H1 (cell line): ENCODE measurements around the gene SLC26A11. TPM values are rescaled to one million over a fixed set of nuclear protein-coding genes. Genes with fewer than 3 reads are reported as not detected.
A peak's percentile ranks its signal among the peaks of the same experiment; 100 is the strongest.

Experiments used
- GABPA ChIP-seq: IDR thresholded peaks from 2 replicates; pipeline ENCODE4 v1.6.1; 2011; ENCODE audit warnings: mild to moderate bottlenecking, low read length, moderate library complexity, borderline replicate concordance; ENCODE audit not compliant: insufficient read depth
- NANOG ChIP-seq: IDR thresholded peaks from 2 replicates; pipeline ENCODE4 v1.6.1; 2011; ENCODE audit warnings: low read length, low read depth, mild to moderate bottlenecking, inconsistent platforms; ENCODE audit not compliant: insufficient read depth, poor library complexity, severe bottlenecking
- POU5F1 ChIP-seq: IDR thresholded peaks from 2 replicates; pipeline ENCODE4 v1.6.1; 2011; ENCODE audit warnings: low read depth, mild to moderate bottlenecking, low read length, moderate library complexity
- TAF7 ChIP-seq: optimal IDR thresholded peaks from 2 replicates; pipeline ENCODE3; 2011; ENCODE audit warnings: low read depth, mild to moderate bottlenecking, inconsistent platforms, low read length, moderate library complexity, borderline replicate concordance
- TBP ChIP-seq: IDR thresholded peaks from 2 replicates; pipeline ENCODE4 v1.6.1; 2011; ENCODE audit warnings: low read depth, low read length, improper control_type of control experiment
- TEAD4 ChIP-seq: IDR thresholded peaks from 2 replicates; pipeline ENCODE4 v1.6.1; 2012; ENCODE audit warnings: low read depth, low read length, inconsistent platforms, mixed read lengths
- polyA plus RNA-seq, 7 experiments: library from polyadenylated mRNA; depleted of rRNA in 3 of 7; stranded (reverse) in 5 of 7; unstranded in 2 of 7; fragments of >200 nt in 5 of 7; fragments of 200-250 nt in 2 of 7; gene quantifications; 1 replicate in 5 of 7; 2 replicates in 1 of 7; 4 replicates in 1 of 7; pipeline versions ENCODE4 v1.2.1 to v1.2.3, GENCODE V29; 2011 to 2013; ENCODE audit warnings: missing spikeins in 2 of 7, mixed read lengths in 2 of 7
- total RNA-seq: library from RNA; stranded (reverse); fragmentation: NEBNext Ultra II Directional; extraction: Animal tissue kit (Norgen Biotek cat#: 25700); gene quantifications from 2 replicates; pipeline ENCODE4 v1.2.1, GENCODE V29; 2021

SLC26A11 gene
- total and polyA plus RNA-seq, 2 of the 8 experiments (the other 6 are each of a cell fraction or from before 2014, with no cell fraction given) = 15.5 to 25.9 TPM

DNA sequence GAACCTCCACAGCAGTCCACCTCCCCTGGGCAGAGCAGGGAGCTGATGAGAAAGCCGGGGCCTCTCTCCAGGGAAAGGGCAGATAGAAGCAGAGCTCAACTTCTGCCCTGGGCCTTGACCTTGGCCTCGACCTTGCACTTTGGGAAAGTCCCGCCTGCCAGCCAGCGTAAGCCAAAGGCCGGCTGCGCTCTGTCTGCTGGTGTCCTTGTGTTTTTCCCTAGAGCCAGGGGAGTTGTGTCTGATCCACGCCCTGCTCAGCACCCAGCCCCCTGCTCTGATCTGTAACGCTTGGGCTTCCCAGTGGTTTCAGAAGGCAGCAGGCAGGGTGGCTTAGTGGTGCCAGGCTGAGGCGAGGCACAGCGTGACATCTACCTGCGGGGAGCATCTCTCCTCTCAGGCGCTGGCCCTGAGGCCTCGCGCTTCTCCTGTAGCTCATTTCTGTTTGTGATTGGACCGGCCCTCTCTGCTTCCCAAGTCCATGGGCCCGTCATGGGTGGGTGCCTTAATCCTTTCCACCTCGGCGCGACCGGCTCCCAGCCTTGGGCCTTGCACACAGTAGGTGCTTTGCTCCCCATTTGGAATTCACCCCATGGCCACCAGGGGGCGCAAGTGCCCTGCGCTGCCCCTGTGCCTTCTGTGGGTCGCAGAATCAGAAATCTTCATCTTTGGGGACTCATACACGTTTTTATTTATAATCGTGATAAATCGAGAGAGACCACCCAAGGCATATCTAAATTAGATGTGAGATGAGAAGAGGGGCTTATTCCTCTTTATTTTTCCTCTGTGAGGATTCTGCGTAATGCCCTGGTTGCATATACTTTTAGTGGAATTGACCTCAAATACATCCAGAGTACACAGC lies 24.3 kb upstream of the SLC26A11 start (continued):
- no peak for TF ChIP-seq TAF7
- peak; percentile 75; the same call in 1 of the 2 replicates for TF ChIP-seq GABPA
- no peak for TF ChIP-seq POU5F1
- TF ChIP-seq TEAD4 = peak; percentile 68; the same call in 1 of the 2 replicates
- no peak for TF ChIP-seq NANOG
- TF ChIP-seq TBP = no peak
